Activated naive CD4-positive, alpha-beta T cell treated with Interleukin-2 at 50 U/mL for 16 hours (primary cell): ENCODE measurements around the gene MAPK7.

Experiments used
- DNase-seq: peaks from one replicate; pipeline ENCODE4 v3.0.0-alpha.2; 2020

The MAPK7 gene

DNA sequence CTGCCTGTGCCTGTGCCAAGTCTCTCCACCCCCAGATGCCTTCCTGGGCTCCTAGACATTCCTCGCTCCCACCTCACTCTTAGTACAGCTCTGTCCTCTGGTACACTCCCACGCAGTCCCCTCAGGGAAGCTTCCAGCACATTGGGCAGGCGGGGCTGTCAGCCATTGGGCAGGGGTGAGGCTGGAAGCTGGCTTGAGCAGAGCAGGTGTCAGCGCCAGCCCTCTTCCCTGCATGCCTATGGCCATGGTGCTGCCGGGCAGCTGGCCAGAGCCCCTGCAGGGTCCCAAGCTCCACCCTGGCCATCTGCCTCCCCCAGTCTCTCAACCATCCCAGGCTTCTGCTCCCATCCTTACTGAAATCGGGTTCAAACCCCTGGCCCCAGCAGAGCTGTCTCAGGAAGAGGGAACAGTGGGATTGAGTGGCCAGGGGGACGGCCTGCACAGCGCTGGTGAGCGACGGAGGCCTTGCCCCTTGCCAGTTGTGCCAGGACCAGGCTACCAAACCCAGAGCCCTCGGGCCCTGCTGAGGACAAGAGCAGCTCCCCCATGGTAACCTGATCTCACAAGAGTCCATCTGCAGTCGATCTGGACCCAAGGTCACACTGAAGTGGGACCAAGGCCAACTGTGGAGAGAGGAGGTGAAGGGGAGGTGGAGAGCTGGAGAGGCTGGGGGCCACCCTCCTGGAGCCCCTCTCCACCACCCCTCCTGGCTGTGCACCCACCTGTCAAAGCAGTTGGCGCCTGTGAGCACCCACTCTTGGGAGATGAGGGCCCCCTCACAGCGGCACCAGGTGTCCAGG lies 13.4 kb upstream of the MAPK7 start:
- no peak for DNase-seq

DNA sequence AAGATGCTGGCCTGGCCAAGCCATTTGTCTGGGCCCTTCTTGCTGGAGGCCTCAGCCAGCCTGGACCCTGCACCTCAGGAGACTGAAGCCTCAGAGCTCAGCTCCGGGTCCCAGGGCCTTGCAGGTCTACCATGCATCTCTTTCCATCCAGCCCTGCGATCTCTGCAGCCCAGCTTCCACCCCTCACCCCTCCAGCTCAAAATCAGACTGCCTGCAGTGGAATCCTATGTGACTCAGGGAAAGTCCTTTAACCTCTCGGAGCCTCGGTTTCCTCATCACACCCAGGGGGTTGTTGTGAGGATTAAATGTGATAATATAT lies 12.8 kb upstream of the MAPK7 start:
- DNase-seq: no peak

DNA sequence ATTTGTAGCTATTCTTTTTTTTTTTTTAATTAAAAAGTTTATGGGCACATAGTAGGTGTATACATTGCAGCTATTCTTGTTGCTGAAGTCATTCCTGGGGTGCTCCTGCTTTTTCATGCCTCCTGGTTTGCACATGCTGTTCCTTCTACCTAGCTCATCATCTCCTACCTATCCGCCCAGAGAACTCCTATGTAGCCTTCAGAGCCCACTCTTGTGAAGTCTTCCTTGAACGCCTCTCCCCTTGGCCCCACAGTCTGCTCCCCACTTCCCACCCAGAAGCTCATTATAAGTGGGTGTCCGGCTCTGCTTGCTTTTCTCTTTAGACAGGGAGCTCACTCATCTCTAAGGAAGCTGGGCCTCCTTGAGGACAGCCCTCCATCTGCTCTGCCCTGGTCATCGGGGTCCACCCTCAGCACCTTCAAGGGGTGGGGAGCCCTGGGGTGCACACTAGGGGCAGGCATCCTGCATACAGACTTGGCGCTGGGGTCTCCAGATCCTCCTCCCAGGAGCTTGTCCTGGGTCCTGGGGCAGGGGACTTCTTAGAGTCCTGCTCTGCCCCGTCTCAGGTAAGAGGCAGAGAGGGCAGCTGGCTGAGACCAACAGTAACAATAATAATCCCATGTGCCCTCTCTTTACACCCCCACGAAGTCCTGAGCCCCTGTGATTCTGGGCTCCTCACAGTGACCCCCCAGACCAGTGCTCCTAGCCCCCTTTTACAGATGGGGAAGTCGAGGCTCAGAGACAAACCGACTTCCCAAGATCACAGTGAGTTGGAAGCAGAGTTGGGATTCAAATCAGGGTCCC lies 12.3 kb upstream of the MAPK7 start:
- DNase-seq: no peak

DNA sequence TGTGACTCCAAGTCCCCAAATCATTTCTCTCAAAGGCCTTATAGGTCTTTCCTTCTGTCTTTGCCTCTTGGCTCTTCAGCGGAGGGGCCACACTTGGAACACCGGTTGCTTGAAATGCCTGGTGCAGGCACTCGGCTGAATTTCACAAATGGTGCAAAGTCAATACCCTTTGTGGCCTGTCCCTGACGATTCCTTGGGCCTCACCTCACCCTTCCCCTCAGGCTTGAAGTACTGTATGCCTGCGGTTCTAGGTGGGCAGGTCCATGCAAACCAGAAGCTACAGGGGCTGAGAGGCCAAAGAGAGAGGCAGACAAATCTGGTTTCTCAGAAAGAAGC lies 11.7 kb upstream of the MAPK7 start:
- DNase-seq: no peak

DNA sequence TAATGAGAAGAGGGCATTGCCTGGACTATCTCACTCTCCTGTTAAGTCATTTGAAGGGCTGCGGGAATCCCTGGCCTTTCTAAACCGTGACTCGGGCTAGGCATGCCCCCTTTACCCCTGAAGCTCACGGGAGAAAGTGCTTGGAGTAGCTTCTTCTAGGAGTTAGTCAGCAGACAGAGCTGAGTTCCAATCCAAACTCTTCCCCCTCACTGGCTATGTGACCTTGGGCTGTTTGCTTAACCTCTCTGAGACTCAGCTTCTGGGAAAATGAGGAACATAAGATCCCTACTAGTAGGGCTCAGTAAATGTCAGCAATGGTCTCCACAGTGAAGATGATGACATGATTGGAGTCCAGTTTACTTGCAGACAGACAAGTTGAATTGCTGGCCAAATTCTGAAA lies 10.1 kb upstream of the MAPK7 start:
- DNase-seq: no peak

DNA sequence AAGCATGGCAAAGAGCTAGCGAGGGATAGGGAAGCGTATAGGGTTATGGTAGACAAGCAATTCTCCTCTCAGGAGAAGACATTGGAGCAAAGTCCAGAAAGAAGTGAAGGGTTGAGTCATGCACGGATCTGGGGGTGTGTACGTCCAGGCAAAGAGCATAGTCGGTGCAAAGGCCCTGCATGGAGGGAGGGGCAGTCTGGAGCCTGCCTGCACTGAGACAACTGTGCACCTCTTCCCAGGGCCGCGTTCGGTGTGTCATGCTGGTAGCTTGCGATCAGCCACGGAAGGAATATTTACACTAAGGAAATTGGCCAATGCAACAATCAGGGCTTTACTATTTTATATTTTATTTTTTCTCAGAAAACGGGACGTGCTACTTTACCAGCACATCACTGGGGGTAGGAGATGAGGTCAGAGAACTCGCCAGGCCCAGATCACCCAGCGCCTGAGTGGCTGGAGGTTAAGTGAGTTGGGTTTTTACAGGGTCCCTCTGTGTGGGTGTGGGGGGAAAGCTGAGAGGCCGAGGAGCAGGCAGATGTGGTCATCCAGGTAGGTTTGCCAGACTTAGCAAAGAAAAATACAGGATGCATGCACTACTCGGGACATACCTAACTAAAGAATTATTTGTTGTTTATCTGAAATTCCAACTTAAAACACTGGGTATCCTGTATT lies 9.1 kb upstream of the MAPK7 start:
- no peak for DNase-seq

DNA sequence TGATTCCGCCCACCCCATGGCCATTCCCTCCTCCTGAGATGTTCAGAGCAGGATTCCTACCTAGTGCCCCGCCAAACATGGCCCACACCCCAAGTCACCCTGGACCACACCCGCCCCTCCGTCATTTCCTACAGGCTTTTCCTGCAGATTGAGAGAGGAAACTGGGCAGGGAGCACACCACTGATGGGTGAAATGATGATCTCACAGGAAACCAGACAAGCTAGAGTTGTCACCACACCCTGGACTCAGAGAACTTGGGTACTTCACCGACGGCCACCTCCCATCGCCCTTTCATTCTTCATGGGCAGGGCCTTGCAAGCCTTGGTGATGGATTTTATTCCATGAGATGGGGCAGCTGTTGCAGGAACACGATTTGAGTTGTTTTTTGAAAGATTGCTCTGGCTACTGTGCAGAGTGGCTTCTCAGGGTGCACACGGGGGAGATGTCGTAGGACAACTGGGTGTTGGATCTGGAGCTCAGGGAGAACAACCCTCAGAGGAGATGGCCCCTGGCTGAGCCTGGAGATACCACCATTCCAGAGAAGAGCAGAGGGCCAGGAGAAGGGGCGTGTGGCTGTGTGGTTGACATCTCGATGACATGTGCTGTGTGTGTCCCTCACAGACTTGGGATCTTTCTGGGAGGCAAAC lies 8.3 kb upstream of the MAPK7 start:
- DNase-seq: no peak

DNA sequence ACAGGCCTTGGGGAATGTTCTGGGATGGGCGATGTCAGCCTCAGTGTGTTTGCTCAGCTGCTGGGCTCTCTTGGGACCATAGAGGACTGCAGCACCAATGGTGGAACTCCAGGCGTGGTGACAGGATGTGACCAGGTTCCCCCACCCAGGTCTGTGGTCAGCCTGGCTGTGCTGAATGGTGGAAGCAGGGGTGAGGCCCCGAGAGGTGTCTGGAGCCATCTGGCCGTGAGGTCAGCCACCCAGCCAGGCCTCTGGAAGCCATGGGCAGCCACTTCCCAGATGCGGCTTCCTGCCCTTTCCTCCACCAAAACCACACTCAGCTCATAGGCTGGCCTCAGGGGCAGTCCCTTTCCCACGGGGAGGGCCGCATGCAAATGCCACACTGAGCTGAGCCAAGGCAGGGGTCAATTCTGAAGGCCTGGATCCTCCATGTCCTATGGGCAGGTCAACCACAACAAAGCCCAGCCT lies 7.8 kb upstream of the MAPK7 start:
- DNase-seq: no peak

DNA sequence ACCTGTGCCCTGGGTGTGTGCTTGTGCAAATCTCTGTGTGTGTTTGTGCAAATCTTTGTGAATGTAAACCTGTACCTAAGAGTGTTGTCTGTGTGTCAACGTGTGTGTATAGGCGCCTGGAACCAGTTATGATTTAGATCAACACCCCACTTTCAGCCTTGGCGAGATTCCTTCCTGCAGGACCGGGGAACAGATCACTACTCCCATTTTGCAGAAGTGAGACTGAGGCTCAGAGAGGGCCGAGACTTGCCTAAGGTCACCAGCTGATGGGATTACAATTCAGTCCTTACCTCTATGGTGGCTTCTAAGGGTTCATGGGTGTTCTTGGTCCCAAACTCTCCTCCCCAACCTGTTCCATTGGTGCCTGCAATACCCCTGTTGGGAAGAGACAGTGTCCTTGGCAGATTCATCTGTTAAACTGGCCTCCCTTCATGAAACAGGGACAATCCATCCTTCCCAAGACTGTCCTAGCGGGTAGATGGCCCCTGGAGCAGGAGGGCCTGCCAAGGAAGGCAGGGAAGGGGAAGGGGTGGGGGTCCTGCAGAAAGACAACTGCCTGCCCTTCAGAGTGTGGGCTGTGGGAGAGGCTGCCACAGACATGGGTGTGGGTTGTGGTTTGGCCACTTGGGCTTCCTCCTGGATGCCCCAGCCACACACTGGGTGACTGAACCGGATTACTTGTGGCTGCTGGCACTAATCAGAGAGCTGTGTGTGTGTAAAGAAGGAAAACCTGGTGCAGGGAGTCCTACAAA lies 6.9 kb upstream of the MAPK7 start:
- no peak for DNase-seq

DNA sequence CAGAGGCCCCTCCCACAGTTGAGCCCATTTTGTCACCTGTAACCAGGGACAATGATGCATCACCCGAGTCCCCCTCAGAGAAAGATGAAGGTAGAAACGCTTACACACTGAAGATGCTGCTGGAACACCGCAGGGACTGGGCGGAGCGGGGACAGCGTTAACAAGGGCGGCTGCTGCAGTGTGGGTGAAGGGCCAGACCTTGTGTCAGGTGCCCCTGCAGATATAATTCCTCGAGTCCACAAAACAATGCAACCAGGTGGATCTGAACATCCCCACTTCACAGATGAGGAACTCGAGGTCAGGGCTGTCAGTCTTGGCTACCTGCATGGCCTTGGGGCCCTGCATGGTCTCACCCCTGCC lies 6.3 kb upstream of the MAPK7 start:
- no peak for DNase-seq

DNA sequence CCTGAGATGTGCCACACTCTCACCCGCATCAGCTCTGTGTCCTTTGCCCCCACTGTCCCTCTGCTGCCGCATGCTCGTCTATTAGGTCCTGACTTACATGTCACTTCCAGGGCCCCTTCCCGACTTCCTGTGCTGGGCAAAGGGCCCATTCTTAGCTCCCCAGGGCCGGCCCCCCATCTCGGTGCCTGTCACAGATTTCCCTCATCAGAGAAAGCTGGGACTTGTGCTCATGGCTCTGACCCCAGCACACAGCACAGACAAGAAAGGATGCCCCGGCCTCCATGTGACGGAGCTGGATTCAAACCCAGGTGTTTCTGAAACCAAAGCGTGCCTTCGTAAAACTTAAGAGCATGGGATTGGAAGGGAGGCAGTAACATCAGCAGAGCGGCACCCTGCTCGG lies 5.9 kb upstream of the MAPK7 start:
- DNase-seq: no peak

DNA sequence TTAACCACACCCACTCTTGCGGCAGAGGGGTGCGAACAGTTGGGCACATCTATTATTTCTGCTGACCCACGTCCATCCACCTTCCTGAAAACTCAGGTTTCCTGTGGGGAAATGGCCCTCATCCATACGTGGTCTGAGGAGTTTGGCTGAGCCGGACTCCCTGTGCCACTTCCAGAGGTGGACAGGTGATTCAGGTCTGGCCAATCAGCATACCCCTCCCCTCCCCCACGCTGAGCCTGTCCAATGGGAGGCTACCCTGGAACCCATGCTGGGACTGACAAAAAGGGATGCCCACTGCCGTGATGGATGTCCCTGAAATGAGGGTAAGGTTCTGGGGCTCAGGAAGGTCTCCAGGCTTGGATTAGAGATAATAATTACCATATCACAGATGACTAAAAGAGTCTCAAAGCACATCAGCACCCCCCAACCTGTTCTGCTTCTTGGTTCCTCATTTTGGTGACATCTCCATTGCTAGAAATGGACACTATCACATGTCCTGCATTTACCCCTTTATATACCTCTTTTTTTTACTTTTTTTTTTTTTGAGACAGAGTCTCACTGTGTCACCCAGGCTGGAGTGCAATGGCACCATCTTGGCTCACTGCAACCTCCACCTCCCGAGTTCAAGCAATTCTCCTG lies 5.3 kb upstream of the MAPK7 start:
- DNase-seq: no peak

DNA sequence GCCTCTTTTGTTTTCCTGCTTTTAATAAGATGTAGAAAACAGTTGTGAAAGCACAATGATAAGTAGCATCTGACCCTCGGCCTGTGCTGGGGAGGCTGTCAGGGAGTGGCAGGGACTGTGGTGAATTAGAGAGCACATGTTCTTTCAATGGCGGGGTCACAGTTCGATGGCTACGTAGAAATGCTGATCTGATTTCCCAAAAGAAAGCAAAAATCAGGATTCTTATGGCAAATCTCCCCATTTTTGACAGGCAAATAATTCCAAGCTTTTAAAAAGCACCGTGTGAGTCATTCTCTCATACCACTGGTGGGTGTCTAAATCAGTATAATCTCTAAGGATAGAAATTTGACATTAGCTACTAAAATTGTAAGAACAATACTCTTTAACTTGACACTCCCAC lies 4.2 kb upstream of the MAPK7 start:
- no peak for DNase-seq

DNA sequence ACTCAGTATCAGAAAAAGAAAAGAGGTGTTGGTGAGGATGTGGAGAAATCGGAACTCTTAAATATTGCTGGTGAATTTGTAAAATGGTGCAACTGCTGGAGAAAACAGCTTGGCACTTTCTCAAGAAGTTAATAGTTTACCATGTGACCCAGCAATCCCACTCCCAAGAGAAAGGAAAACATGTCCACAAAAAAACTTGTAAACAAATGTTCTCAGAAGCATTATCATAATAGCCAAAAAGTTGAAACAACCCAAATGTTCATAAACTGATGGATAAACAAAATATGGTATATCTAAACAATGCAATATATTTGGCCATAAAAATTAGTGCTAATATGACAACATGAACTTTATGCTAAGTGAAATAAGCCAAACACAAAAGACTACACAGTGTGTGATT lies 2.6 kb upstream of the MAPK7 start:
- DNase-seq: no peak

DNA sequence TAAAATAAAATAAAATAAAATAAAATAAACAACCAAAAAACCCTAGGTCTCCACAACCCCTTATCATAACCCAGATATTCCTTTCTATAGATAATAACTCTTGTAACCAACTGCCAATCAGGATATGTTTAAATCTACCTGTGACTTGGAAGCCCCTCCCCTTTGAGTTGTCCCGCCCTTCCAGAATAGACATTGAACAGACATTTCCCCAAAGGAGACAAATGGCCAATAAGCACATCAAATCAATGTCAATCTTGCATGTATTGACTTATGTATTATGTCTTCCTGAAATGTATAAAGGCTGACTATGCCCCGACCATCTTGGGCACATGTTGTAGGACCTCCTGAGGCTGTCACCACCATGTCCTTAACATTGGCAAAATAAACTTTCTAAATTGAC lies 1.5 kb upstream of the MAPK7 start:
- DNase-seq: no peak

DNA sequence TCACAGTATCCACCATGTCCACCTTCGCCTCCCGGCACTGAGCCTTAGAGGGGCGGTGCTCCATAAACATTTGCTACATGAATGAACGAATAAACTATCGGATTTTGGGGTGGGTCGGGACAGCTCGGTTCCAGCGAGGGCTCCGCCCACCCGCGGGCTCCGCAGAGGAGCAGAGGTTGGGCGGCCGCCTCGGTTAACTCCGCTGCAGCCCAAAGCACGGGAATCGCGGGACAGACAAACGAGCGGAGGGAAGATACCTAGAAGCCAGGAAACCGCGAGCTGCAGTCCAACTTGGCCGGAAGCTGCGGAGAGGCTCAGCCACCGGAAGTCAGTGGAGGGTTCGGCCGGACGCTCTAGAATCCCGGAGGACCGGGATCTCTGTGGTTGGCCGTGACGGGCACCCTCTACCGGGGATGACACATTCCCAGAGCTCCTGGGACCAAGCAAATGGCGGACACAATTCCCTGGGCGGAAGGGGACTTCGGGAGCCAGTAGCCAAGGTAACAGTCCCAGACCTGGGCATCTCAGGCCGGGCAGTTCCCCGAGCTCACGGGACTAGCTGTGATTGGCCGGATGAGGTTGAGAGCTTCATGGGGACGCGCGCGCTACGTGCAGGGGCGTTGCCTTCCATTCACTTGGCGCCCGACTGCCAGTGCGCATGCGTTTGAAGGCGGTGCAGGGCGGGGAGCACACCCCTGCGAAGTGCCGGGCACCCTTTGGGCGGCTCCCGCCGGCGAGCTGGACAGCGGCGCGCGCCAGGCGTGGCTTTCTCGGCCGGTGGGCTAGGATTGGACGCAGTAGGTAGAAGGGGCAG lies 489 bp upstream of the MAPK7 start:
- DNase-seq: peak; percentile 96

DNA sequence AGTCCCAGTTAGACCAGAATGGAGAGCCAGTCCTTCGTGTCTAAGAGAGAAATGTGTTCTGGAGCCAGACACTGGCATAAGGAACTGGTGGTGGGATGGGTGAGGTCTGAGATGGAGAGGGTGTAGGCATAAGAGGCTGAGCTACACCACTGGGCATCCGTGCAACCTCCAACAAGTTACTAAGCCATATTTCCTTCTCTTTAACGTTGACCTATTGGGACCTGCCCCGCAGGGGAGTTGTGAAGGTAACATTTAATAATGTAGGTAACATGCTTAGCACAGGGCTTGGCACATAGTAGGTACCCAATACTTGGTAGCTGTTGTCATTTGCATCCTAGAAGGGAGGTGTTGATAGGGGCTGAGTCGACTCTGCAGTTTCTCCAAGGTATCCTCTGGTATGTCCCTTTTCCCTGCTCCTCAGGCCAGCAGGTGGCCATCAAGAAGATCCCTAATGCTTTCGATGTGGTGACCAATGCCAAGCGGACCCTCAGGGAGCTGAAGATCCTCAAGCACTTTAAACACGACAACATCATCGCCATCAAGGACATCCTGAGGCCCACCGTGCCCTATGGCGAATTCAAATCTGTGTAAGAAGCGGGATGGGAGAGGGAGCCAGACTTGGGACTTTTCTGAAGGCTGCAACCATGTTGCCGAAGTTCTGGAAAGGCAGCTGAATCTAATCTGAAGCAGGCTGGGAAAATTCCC lies 1.2 kb downstream of the MAPK7 start:
- no peak for DNase-seq

DNA sequence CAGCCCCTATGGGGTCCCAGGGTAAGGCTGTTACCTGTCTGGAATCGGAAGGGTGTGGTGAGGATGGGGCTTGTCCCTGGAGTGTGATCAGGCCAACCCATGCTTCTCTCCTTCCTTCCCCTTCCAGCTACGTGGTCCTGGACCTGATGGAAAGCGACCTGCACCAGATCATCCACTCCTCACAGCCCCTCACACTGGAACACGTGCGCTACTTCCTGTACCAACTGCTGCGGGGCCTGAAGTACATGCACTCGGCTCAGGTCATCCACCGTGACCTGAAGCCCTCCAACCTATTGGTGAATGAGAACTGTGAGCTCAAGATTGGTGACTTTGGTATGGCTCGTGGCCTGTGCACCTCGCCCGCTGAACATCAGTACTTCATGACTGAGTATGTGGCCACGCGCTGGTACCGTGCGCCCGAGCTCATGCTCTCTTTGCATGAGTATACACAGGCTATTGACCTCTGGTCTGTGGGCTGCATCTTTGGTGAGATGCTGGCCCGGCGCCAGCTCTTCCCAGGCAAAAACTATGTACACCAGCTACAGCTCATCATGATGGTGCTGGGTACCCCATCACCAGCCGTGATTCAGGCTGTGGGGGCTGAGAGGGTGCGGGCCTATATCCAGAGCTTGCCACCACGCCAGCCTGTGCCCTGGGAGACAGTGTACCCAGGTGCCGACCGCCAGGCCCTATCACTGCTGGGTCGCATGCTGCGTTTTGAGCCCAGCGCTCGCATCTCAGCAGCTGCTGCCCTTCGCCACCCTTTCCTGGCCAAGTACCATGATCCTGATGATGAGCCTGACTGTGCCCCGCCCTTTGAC lies 2.4 kb downstream of the MAPK7 start:
- no peak for DNase-seq

DNA sequence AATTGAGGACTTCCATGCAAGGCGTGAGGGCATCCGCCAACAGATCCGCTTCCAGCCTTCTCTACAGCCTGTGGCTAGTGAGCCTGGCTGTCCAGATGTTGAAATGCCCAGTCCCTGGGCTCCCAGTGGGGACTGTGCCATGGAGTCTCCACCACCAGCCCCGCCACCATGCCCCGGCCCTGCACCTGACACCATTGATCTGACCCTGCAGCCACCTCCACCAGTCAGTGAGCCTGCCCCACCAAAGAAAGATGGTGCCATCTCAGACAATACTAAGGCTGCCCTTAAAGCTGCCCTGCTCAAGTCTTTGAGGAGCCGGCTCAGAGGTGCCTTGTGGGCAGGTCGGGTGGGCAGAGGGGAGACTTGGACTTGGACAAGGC lies 3.1 kb downstream of the MAPK7 start:
- DNase-seq: no peak
